ENCODE measurements around the gene KRT40. TPM values are rescaled to one million over a fixed set of nuclear protein-coding genes. Genes with fewer than 3 reads are reported as not detected.

Gene KRT40
- total and polyA plus RNA-seq, 2 of the 4 experiments (the other 2 are of a cell fraction): not detected

GRCh38 chr17:41012326-41013120 lies 28.4 kb upstream of the KRT40 start:
- WGBS, 2 experiments (ENCODE audit: extremely low coverage in 2 of 2, insufficient read length in 1 of 2): 79% methylated on average over 3 of the region's 6 CpGs; no CpG with 5 or more reads in 1 of the 2 experiments
- no peaks in the 10 kb centered on the region for H4K20me1 ChIP-seq (ENCODE audit: insufficient read depth, low read length)
- H4K91ac ChIP-seq (ENCODE audit: insufficient read depth, low read depth, low read length): no peak overlapping the region

More at GRCh38 chr17:41012326-41013120, 28.4 kb upstream of the KRT40 start:
- H3K9me1 ChIP-seq (ENCODE audit: insufficient read depth, low read length): no peaks in the 10 kb centered on the region; the same call in 1 of the 2 replicates
- DNase-seq: no peak
- in situ Hi-C loops (cut with MboI; ENCODE audit: low sequenced_read_pairs): no loop called here
- no peaks in the 10 kb centered on the region; the same call in 1 of the 2 replicates for H3K27me3 ChIP-seq (ENCODE audit: control insufficient read depth, insufficient read depth, low read length)
- peaks cover 1% of the 10 kb centered on the region; the same call in 1 of the 2 replicates for H3K4me1 ChIP-seq (ENCODE audit: control insufficient read depth, insufficient read depth, low read length)
- intact Hi-C loops (cut with micrococcal nuclease): no loop called here
- H3K9me3 ChIP-seq (ENCODE audit: control insufficient read depth, insufficient read depth, low read length): no peaks in the 10 kb centered on the region
- H3K18ac ChIP-seq (ENCODE audit: low read depth, low read length): no peak overlapping the region
- no peak overlapping the region for H4K5ac ChIP-seq (ENCODE audit: low read depth, low read length)
- no peak overlapping the region for H2AK9ac ChIP-seq (replicated peaks; ENCODE audit: low read depth, low read length, poor library complexity)
- ATAC-seq (ENCODE audit: low read depth): no peak
- no peak overlapping the region for H2AK5ac ChIP-seq (ENCODE audit: low read depth, low read length)
- no peak overlapping the region for H3K9ac ChIP-seq (ENCODE audit: low read depth, low read length)
- H3K27ac ChIP-seq (ENCODE audit: insufficient read depth, low read length): no peak overlapping the region
- no peak overlapping the region for H2BK5ac ChIP-seq (ENCODE audit: low read depth, low read length, poor library complexity, severe bottlenecking)
- no peak overlapping the region for H3K4me2 ChIP-seq (ENCODE audit: low read depth, low read length)
- no peak overlapping the region for H3K4me3 ChIP-seq (ENCODE audit: insufficient read depth, low read depth, low read length)
- no peak overlapping the region for H3K4ac ChIP-seq (ENCODE audit: low read depth, low read length)
- ChIA-PET POLR2A (ENCODE audit: unreplicated experiment) (no interaction called here), CTCF (no interaction called here)
- BruUV-seq (replicated peaks): no TSS peak
- no peak overlapping the region for H2BK120ac ChIP-seq (ENCODE audit: low read depth, low read length)
- no peak for TF ChIP-seq MAFK (IDR thresholded peaks at IDR 0.05; ENCODE audit: low read depth, low read length)
- no peak for TF ChIP-seq FOS (IDR thresholded peaks at IDR 0.05; ENCODE audit: low read depth, low read length)
- TF ChIP-seq NFE2L2 (IDR thresholded peaks at IDR 0.05; ENCODE audit: low read depth, low read length): no peak
- TF ChIP-seq BHLHE40 (IDR thresholded peaks at IDR 0.05; ENCODE audit: low read depth, low read length): no peak
- no peak for TF ChIP-seq CEBPB (IDR thresholded peaks at IDR 0.05; ENCODE audit: low read depth, low read length)
- no peak for TF ChIP-seq MAZ (IDR thresholded peaks at IDR 0.05; ENCODE audit: borderline replicate concordance, low read depth, low read length)
- TF ChIP-seq RCOR1 (IDR thresholded peaks at IDR 0.05; ENCODE audit: insufficient replicate concordance, low read length): no peak
- no peak for TF ChIP-seq RAD21 (IDR thresholded peaks at IDR 0.05; ENCODE audit: low read length)
- no peak for TF ChIP-seq CHD1 (IDR thresholded peaks at IDR 0.05; ENCODE audit: low read depth, low read length)
- no peak for TF ChIP-seq ELK1 (IDR thresholded peaks at IDR 0.05; ENCODE audit: borderline replicate concordance, low read depth, low read length)
- TF ChIP-seq RFX5 (IDR thresholded peaks at IDR 0.05; ENCODE audit: low read depth, low read length): no peak
- no peak for TF ChIP-seq POLR2A (IDR thresholded peaks at IDR 0.05; ENCODE audit: low read depth, low read length)
- no peak overlapping the region for H3K56ac ChIP-seq (ENCODE audit: extremely low read depth, insufficient read depth, low read length)
- H3K14ac ChIP-seq (replicated peaks; ENCODE audit: low read depth, low read length): no peak overlapping the region
- no peak overlapping the region for H2AFZ ChIP-seq (replicated peaks; ENCODE audit: low read length, poor library complexity)
- no peaks in the 10 kb centered on the region for H3K79me1 ChIP-seq (ENCODE audit: low read depth in 1 of 2, low read length in 2 of 2)
- H2BK15ac ChIP-seq (ENCODE audit: low read depth, low read length): peak overlapping the region; percentile 40; the same call in 1 of the 3 replicates
- peak overlapping the region in 1 of 2 experiments; percentile 34; a peak in 1 of 4 replicates for H4K8ac ChIP-seq (ENCODE audit: low read depth in 2 of 2, low read length in 2 of 2)
- no peak overlapping the region for H3K23ac ChIP-seq (ENCODE audit: low read depth, low read length)
- H2BK20ac ChIP-seq (ENCODE audit: low read depth, low read length): peak overlapping the region; percentile 40; the same call in 1 of the 2 replicates
- H3K36me3 ChIP-seq (ENCODE audit: control insufficient read depth, insufficient read depth, low read length): no peaks in the 10 kb centered on the region
- dilution Hi-C loops (cut with HindIII; ENCODE audit: low sequenced_read_pairs, unreplicated experiment): no loop called here

All from IMR-90 (cell line).